Panc1 (cell line): Measurements from ENCODE around the gene MGAT5B. TPM values are rescaled to one million over a fixed set of nuclear protein-coding genes. Genes with fewer than 3 reads are reported as not detected.

ENCODE experiments used
- ATAC-seq: fragments of 200-7000 bp; cut with Tn5 transposase; 2 replicates; pipeline ENCODE4 v1.9.1; 2020; ENCODE audit warnings: mild to moderate bottlenecking, moderate library complexity
- BruUV-seq: library from RNA; stranded (reverse); fragments of 400-500 nt; replicated peaks from 2 replicates; lab custom pipeline; 2021; lab: Mats Ljungman, UMichigan
- CTCF ChIA-PET: fragments of 300-600 bp; sonication (Branson Sonifier 250); formaldehyde crosslinking; loops from one replicate; lab custom pipeline; 2022; ENCODE audit warnings: antibody characterized with exemption; lab: Charles Lee
- POLR2A ChIA-PET: fragments of 300-600 bp; sonication (Branson Sonifier 250); formaldehyde crosslinking; loops from one replicate; lab custom pipeline; 2022; ENCODE audit warnings: antibody characterized with exemption; lab: Charles Lee
- DNase-seq: peaks from one replicate; pipeline ENCODE4 v3.0.0-alpha.2; 2010; ENCODE audit warnings: low read depth, low spot score
- H3K27ac ChIP-seq: 2 replicates; pipeline ENCODE4 v1.5.1; 2011; ENCODE audit warnings: mild to moderate bottlenecking, low read length, inconsistent platforms
- H3K27me3 ChIP-seq: fragments of 200-500 bp; sonication (Bioruptor generic); 2 replicates; pipeline ENCODE4 v1.6.0; 2014; ENCODE audit warnings: low read length, inconsistent platforms; ENCODE audit not compliant: control insufficient read depth, insufficient read depth
- H3K36me3 ChIP-seq: fragments of 200-500 bp; sonication (Bioruptor generic); 2 replicates; pipeline ENCODE4 v1.5.1; 2014; ENCODE audit warnings: inconsistent platforms, mild to moderate bottlenecking, low read length, moderate library complexity; ENCODE audit not compliant: control insufficient read depth, insufficient read depth
- H3K4me1 ChIP-seq: 2 replicates; pipeline ENCODE4 v1.5.1; 2011; ENCODE audit warnings: inconsistent platforms, mild to moderate bottlenecking, low read length, moderate library complexity; ENCODE audit not compliant: control insufficient read depth, insufficient read depth
- H3K4me3 ChIP-seq, 2 experiments: 2 replicates each; pipeline ENCODE4 v1.5.1; 2011 to 2012; ENCODE audit warnings: low read depth in 2 of 2, low read length in 2 of 2, mild to moderate bottlenecking in 2 of 2, inconsistent platforms in 1 of 2, moderate library complexity in 1 of 2
- H3K9me3 ChIP-seq: fragments of 200-500 bp; sonication (Bioruptor generic); 2 replicates; pipeline ENCODE4 v1.5.1; 2014; ENCODE audit warnings: low read depth, mild to moderate bottlenecking, inconsistent platforms, low read length, moderate library complexity; ENCODE audit not compliant: control insufficient read depth, insufficient read depth
- CTCF ChIP-seq: fragments of 450-650 bp; IDR thresholded peaks from 2 replicates; pipeline ENCODE4 v1.5.1; 2017; ENCODE audit warnings: mild to moderate bottlenecking
- POLR2AphosphoS5 ChIP-seq: IDR thresholded peaks from 2 replicates; pipeline ENCODE4 v1.6.1; 2012; ENCODE audit warnings: mild to moderate bottlenecking, low read depth, low read length, moderate library complexity
- REST ChIP-seq, 2 experiments: IDR thresholded peaks; 2 replicates each; pipeline ENCODE4 v1.6.1; 2011 to 2012; ENCODE audit warnings: low read depth in 2 of 2, control low read depth in 1 of 2, low read length in 1 of 2, mild to moderate bottlenecking in 1 of 2, moderate library complexity in 1 of 2; ENCODE audit not compliant: insufficient read depth in 1 of 2
- SIN3A ChIP-seq: IDR thresholded peaks from 2 replicates; pipeline ENCODE4 v1.6.1; 2012; ENCODE audit warnings: low read depth, mild to moderate bottlenecking, low read length, moderate library complexity, borderline replicate concordance; ENCODE audit not compliant: insufficient read depth
- TCF7L2 ChIP-seq: IDR thresholded peaks from 2 replicates; pipeline ENCODE4 v1.6.1; 2011; ENCODE audit warnings: mild to moderate bottlenecking, low read depth, low read length, inconsistent platforms
- in situ Hi-C: cut with HindIII; loops from 2 replicates; pipeline ENCODE4 v1.10.0; 2016; ENCODE audit warnings: low sequenced_read_pairs, low pct_unique_long_range_greater_than_20kb
- intact Hi-C: fragments of 100-400 bp; cut with micrococcal nuclease; formaldehyde crosslinking; loops from one replicate; pipeline ENCODE4 v1.10.0; 2022; ENCODE audit not compliant: unreplicated experiment
- total RNA-seq: library from RNA; stranded (reverse); gene quantifications from one replicate; pipeline ENCODE4 v1.2.1, GENCODE V29; 2021; ENCODE audit not compliant: unreplicated experiment

The MGAT5B gene
- total RNA-seq, 1 experiment from 2014 or later = 34.9 TPM

GRCh38 chr17:76893623-76894334 lies 25.6 kb downstream of the MGAT5B start:
- no peaks in the 10 kb centered on the region for H3K27me3 ChIP-seq
- ChIA-PET CTCF (no interaction called here), POLR2A (no interaction called here)
- ATAC-seq (no peak), DNase-seq (no peak)
- H3K27ac ChIP-seq = no peak overlapping the region
- 0 out of 2 replicates have a peak, but pooled peaks cover 4% of the 10 kb centered on the region for H3K4me1 ChIP-seq
- TF ChIP-seq REST (IDR thresholded peaks at IDR 0.05; ENCODE audit: insufficient read depth in 1 of 2, low read depth in 2 of 2, low read length in 1 of 2) = no peak
- H3K4me3 ChIP-seq = no peak overlapping the region
- H3K9me3 ChIP-seq = peaks cover 9% of the 10 kb centered on the region
- in situ Hi-C loops = no loop called here
- no TSS peak for BruUV-seq
- intact Hi-C loops = no loop called here
- no peaks in the 10 kb centered on the region for H3K36me3 ChIP-seq

GRCh38 chr17:76894842-76895241 lies 26.6 kb downstream of the MGAT5B start:
- H3K27me3 ChIP-seq = no peaks in the 10 kb centered on the region
- ATAC-seq (no peak), DNase-seq (no peak)
- ChIA-PET POLR2A (no interaction called here), CTCF (no interaction called here)
- H3K27ac ChIP-seq = no peak overlapping the region
- intact Hi-C loops = no loop called here
- H3K4me3 ChIP-seq = no peak overlapping the region
- 0 out of 2 replicates have a peak, but pooled peaks cover 4% of the 10 kb centered on the region for H3K4me1 ChIP-seq
- BruUV-seq = no TSS peak
- TF ChIP-seq SIN3A (no peak), POLR2AphosphoS5 (no peak)
- no peaks in the 10 kb centered on the region for H3K36me3 ChIP-seq
- in situ Hi-C loops = no loop called here
- peaks cover 9% of the 10 kb centered on the region for H3K9me3 ChIP-seq

GRCh38 chr17:76897023-76897422 lies 28.8 kb downstream of the MGAT5B start:
- BruUV-seq = no TSS peak
- Histone ChIP-seq H3K27ac (no peak overlapping the region), H3K4me1 (peaks cover 7% of the 10 kb centered on the region; the same call in 1 of the 2 replicates), H3K4me3 (no peak overlapping the region), H3K36me3 (no peaks in the 10 kb centered on the region), H3K9me3 (peaks cover 9% of the 10 kb centered on the region), H3K27me3 (no peaks in the 10 kb centered on the region)
- no peak for DNase-seq
- intact Hi-C loops (no loop called here), in situ Hi-C loops (no loop called here)
- ChIA-PET POLR2A (no interaction called here), CTCF (no interaction called here)
- ATAC-seq = no peak
- TF ChIP-seq TCF7L2 (no peak), REST (IDR thresholded peaks at IDR 0.05; ENCODE audit: insufficient read depth in 1 of 2, low read depth in 2 of 2, low read length in 1 of 2) (no peak), POLR2AphosphoS5 (no peak), CTCF (no peak), SIN3A (no peak)
